ENCODE results near the gene TNFRSF8. TPM values are rescaled to one million over a fixed set of nuclear protein-coding genes. Genes with fewer than 3 reads are reported as not detected.
A peak's percentile ranks its signal among the peaks of the same experiment; 100 is the strongest.

The TNFRSF8 gene
- total and polyA plus RNA-seq, 9 of the 15 experiments (the other 6 are each of a cell fraction or from before 2014, with no cell fraction given) = 3.5 to 38.4 (median 17.1) TPM

GRCh38 chr1:12014141-12014991 lies 48.7 kb upstream of the TNFRSF8 start (continued):
- TF ChIP-seq IRF1 (CRISPR knock-in tag; IDR thresholded peaks at IDR 0.05; ENCODE audit: borderline replicate concordance) (no peak), SIX5 (IDR thresholded peaks at IDR 0.05; ENCODE audit: borderline replicate concordance in 1 of 2, insufficient read depth in 1 of 2, low read depth in 1 of 2, low read length in 2 of 2) (no peak), CREM (IDR thresholded peaks at IDR 0.05; ENCODE audit: low read depth) (peak; percentile 22; the same call in 1 of the 2 replicates), ZNF143 (CRISPR knock-in tag; IDR thresholded peaks at IDR 0.05) (no peak), E2F4 (CRISPR knock-in tag; IDR thresholded peaks at IDR 0.05; ENCODE audit: low read depth) (no peak), ATF1 (CRISPR knock-in tag; IDR thresholded peaks at IDR 0.05) (no peak), ATF1 (tag; IDR thresholded peaks at IDR 0.05) (no peak), UBTF (IDR thresholded peaks at IDR 0.05; ENCODE audit: borderline replicate concordance in 1 of 2, low read depth in 2 of 2, low read length in 2 of 2) (no peak), SAFB2 (IDR thresholded peaks at IDR 0.05; ENCODE audit: borderline replicate concordance, low read depth, low read length, severe bottlenecking) (no peak), MEIS2 (IDR thresholded peaks at IDR 0.05; ENCODE audit: partially characterized antibody) (no peak), ZNF253 (CRISPR knock-in tag; conservative IDR thresholded peaks at IDR 0.05) (no peak), ARID2 (IDR thresholded peaks at IDR 0.05) (no peak), E2F6 (IDR thresholded peaks at IDR 0.05; ENCODE audit: borderline replicate concordance in 1 of 2, extremely low read depth in 1 of 2, insufficient read depth in 1 of 2, insufficient read length in 1 of 2, low read depth in 1 of 2, low read length in 1 of 2, poor library complexity in 1 of 2, severe bottlenecking in 1 of 2) (peak; percentile 65 to 68), MTF1 (CRISPR knock-in tag; IDR thresholded peaks at IDR 0.05; ENCODE audit: borderline replicate concordance) (no peak), TCF3 (CRISPR knock-in tag; IDR thresholded peaks at IDR 0.05) (0 out of 2 replicates have a peak, but pooled peaks have one; percentile 20), NR2C1 (IDR thresholded peaks at IDR 0.05) (0 out of 2 replicates have a peak, but pooled peaks have one; percentile 12), NR2C1 (tag; IDR thresholded peaks at IDR 0.05) (no peak), CTCF (IDR thresholded peaks at IDR 0.05 in 2 of 3, conservative IDR thresholded peaks at IDR 0.05 in 1 of 3; ENCODE audit: insufficient read depth in 2 of 3, low read depth in 1 of 3, low read length in 3 of 3) (peak; percentile 36 to 56 (median 54); a peak in 5 of 6 replicates), NCOA1 (IDR thresholded peaks at IDR 0.05; ENCODE audit: low read depth) (no peak)
